A549 (cell line): ENCODE data around the gene NXN.

ENCODE experiments used
- CEBPB ChIP-seq, 2 experiments: fragments of >200 bp in 1 of 2; sonication (Bioruptor Twin) in 1 of 2; formaldehyde crosslinking in 1 of 2; IDR thresholded peaks; 2 replicates each; pipeline ENCODE4 v1.6.1; 2012 to 2016
- EHMT2 ChIP-seq: fragments of 200-600 bp; sonication (generic); IDR thresholded peaks from 2 replicates; pipeline ENCODE4 v1.6.1; 2016; ENCODE audit warnings: antibody characterized with exemption, low read depth, mild to moderate bottlenecking, moderate library complexity
- KDM1A ChIP-seq: fragments of 200-600 bp; sonication (generic); IDR thresholded peaks from 2 replicates; pipeline ENCODE4 v1.6.1; 2016; ENCODE audit warnings: low read depth, mild to moderate bottlenecking
- POLR2A ChIP-seq: IDR thresholded peaks from 2 replicates; pipeline ENCODE4 v1.6.1; 2012; ENCODE audit warnings: mild to moderate bottlenecking, low read length
- POLR2AphosphoS2 ChIP-seq: conservative IDR thresholded peaks from 2 replicates; pipeline ENCODE4 v1.6.1; 2012; ENCODE audit warnings: low read length, improper control_type of control experiment, inconsistent platforms
- TF ChIP-seq, protein P1 (sequence below): fragments of >200 bp; sonication (Bioruptor Twin); formaldehyde crosslinking; IDR thresholded peaks from 3 replicates; pipeline ENCODE4 v1.5.1; 2016
- TF ChIP-seq, protein P2 (sequence below): fragments of 150-350 bp; IDR thresholded peaks from 2 replicates; pipeline ENCODE4 v1.6.1; 2014; ENCODE audit warnings: low read depth, mild to moderate bottlenecking, low read length
- TF ChIP-seq, protein P3 (sequence below): IDR thresholded peaks from 2 replicates; pipeline ENCODE4 v1.6.1; 2012

- TF ChIP-seq POLR2A (no peak), EHMT2 (no peak), KDM1A (no peak), CEBPB (IDR thresholded peaks at IDR 0.05) (no peak), POLR2AphosphoS2 (no peak)
- TF ChIP-seq, protein P1, sequence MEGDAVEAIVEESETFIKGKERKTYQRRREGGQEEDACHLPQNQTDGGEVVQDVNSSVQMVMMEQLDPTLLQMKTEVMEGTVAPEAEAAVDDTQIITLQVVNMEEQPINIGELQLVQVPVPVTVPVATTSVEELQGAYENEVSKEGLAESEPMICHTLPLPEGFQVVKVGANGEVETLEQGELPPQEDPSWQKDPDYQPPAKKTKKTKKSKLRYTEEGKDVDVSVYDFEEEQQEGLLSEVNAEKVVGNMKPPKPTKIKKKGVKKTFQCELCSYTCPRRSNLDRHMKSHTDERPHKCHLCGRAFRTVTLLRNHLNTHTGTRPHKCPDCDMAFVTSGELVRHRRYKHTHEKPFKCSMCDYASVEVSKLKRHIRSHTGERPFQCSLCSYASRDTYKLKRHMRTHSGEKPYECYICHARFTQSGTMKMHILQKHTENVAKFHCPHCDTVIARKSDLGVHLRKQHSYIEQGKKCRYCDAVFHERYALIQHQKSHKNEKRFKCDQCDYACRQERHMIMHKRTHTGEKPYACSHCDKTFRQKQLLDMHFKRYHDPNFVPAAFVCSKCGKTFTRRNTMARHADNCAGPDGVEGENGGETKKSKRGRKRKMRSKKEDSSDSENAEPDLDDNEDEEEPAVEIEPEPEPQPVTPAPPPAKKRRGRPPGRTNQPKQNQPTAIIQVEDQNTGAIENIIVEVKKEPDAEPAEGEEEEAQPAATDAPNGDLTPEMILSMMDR = no peak
- TF ChIP-seq, protein P2, sequence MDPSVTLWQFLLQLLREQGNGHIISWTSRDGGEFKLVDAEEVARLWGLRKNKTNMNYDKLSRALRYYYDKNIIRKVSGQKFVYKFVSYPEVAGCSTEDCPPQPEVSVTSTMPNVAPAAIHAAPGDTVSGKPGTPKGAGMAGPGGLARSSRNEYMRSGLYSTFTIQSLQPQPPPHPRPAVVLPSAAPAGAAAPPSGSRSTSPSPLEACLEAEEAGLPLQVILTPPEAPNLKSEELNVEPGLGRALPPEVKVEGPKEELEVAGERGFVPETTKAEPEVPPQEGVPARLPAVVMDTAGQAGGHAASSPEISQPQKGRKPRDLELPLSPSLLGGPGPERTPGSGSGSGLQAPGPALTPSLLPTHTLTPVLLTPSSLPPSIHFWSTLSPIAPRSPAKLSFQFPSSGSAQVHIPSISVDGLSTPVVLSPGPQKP = no peak
- TF ChIP-seq, protein P3, sequence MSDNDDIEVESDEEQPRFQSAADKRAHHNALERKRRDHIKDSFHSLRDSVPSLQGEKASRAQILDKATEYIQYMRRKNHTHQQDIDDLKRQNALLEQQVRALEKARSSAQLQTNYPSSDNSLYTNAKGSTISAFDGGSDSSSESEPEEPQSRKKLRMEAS = no peak
Measured at GRCh38 chr17:1019451-1019850, 39.9 kb upstream of the NXN start.
